ENCODE data around the gene CLEC12A. TPM values are rescaled to one million over a fixed set of nuclear protein-coding genes. Genes with fewer than 3 reads are reported as not detected.

CLEC12A gene
- total and polyA plus RNA-seq, 2 of the 4 experiments (the other 2 are of a cell fraction): not detected

DNA sequence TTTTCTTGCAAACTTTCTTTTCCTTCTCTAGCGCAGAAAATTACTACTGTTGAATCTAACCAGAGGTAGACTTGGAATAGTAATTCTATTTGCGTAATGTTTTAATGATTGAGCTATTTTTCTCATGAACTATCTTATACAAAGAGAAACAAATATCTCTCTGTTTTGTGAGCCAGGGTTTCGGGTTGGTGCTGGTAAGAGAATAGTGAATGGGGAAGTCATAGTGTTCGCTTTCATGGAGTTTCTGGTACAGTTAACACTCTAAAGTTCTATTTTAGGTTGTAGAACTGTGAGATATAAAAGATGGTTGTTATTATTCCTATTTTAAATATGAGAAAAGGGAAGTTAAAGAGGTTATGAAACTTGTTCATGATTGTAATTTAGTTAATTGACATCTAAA is 21.1 kb downstream of the CLEC12A start:
- H3K23ac ChIP-seq (ENCODE audit: low read depth, low read length): no peak overlapping the region
- TF ChIP-seq CTCF (conservative IDR thresholded peaks at IDR 0.05; ENCODE audit: low read depth, low read length): no peak
- TF ChIP-seq POLR2A (IDR thresholded peaks at IDR 0.05; ENCODE audit: low read depth, low read length): no peak
- no peak for TF ChIP-seq RFX5 (IDR thresholded peaks at IDR 0.05; ENCODE audit: low read depth, low read length)
- no peak for TF ChIP-seq CHD1 (IDR thresholded peaks at IDR 0.05; ENCODE audit: low read depth, low read length)
- no peaks in the 10 kb centered on the region for H3K9me1 ChIP-seq (ENCODE audit: insufficient read depth, low read length)
- no peaks in the 10 kb centered on the region for H4K20me1 ChIP-seq (ENCODE audit: insufficient read depth, low read length)
- no peak overlapping the region for H3K27ac ChIP-seq (ENCODE audit: insufficient read depth, low read length)
- DNase-seq (no peak), ATAC-seq (ENCODE audit: low read depth) (no peak)
- peaks cover 7% of the 10 kb centered on the region; the same call in 1 of the 2 replicates for H3K27me3 ChIP-seq (ENCODE audit: control insufficient read depth, insufficient read depth, low read length)
- H2BK15ac ChIP-seq (ENCODE audit: low read depth, low read length): no peak overlapping the region
- no peak overlapping the region for H3K56ac ChIP-seq (ENCODE audit: extremely low read depth, insufficient read depth, low read length)
- H3K4me2 ChIP-seq (ENCODE audit: low read depth, low read length): no peak overlapping the region
- no peak overlapping the region for H3K18ac ChIP-seq (ENCODE audit: low read depth, low read length)
- H2BK20ac ChIP-seq (ENCODE audit: low read depth, low read length): no peak overlapping the region
- no peak overlapping the region for H4K91ac ChIP-seq (ENCODE audit: insufficient read depth, low read depth, low read length)
- H2BK5ac ChIP-seq (ENCODE audit: low read depth, low read length, poor library complexity, severe bottlenecking): no peak overlapping the region
- ChIA-PET CTCF (no interaction called here), POLR2A (ENCODE audit: unreplicated experiment) (no interaction called here)
- H3K9me3 ChIP-seq (ENCODE audit: control insufficient read depth, insufficient read depth, low read length): no peaks in the 10 kb centered on the region
- H2AK5ac ChIP-seq (ENCODE audit: low read depth, low read length): no peak overlapping the region
- intact Hi-C loops (cut with micrococcal nuclease): no loop called here
- no peak overlapping the region for H3K14ac ChIP-seq (replicated peaks; ENCODE audit: low read depth, low read length)
- H3K4me1 ChIP-seq (ENCODE audit: control insufficient read depth, insufficient read depth, low read length): no peaks in the 10 kb centered on the region
- no CpG with 5 or more reads among the region's 4 CpGs for WGBS, 2 experiments (ENCODE audit: extremely low coverage in 2 of 2, insufficient read length in 1 of 2)
- H4K5ac ChIP-seq (ENCODE audit: low read depth, low read length): no peak overlapping the region
- H3K4ac ChIP-seq (ENCODE audit: low read depth, low read length): no peak overlapping the region
- no peak overlapping the region for H2AFZ ChIP-seq (replicated peaks; ENCODE audit: low read length, poor library complexity)
- BruUV-seq (replicated peaks): no TSS peak
- no peak overlapping the region for H3K4me3 ChIP-seq (ENCODE audit: insufficient read depth, low read depth, low read length)
- H4K8ac ChIP-seq (ENCODE audit: low read depth in 2 of 2, low read length in 2 of 2): no peak overlapping the region
- H2BK120ac ChIP-seq (ENCODE audit: low read depth, low read length): no peak overlapping the region
- H3K36me3 ChIP-seq (ENCODE audit: control insufficient read depth, insufficient read depth, low read length): no peaks in the 10 kb centered on the region
- in situ Hi-C loops (cut with MboI; ENCODE audit: low sequenced_read_pairs): no loop called here
- H2AK9ac ChIP-seq (replicated peaks; ENCODE audit: low read depth, low read length, poor library complexity): no peak overlapping the region
- no peaks in the 10 kb centered on the region for H3K79me1 ChIP-seq (ENCODE audit: low read depth in 1 of 2, low read length in 2 of 2)
- dilution Hi-C loops (cut with HindIII; ENCODE audit: low sequenced_read_pairs, unreplicated experiment): no loop called here
- H3K9ac ChIP-seq (ENCODE audit: low read depth, low read length): no peak overlapping the region

Data from IMR-90 (cell line).